ENCODE measurements around the gene ACER2.

GRCh38 chr9:19372567-19372966 lies 36.2 kb upstream of the ACER2 start:
- TF ChIP-seq CTCF (IDR thresholded peaks at IDR 0.05) (no peak), ZFX (IDR thresholded peaks at IDR 0.05; ENCODE audit: borderline replicate concordance) (no peak)

All from 22Rv1 (cell line).